Measurements from ENCODE around the gene RALGAPA2. TPM values are rescaled to one million over a fixed set of nuclear protein-coding genes. Genes with fewer than 3 reads are reported as not detected.

Gene RALGAPA2
- total and polyA plus RNA-seq, 7 donors, result 8.4 to 23.2 (median 18.5) TPM

- H3K36me3 ChIP-seq, result no peaks in the 10 kb centered on the region
- no peaks in the 10 kb centered on the region for H3K4me1 ChIP-seq
- DNase-seq, result no peak
- no peak overlapping the region for H3K27ac ChIP-seq
- H3K27me3 ChIP-seq, result no peaks in the 10 kb centered on the region
- 84 to 85% methylated on average over 1 of the region's 1 CpG for WGBS, 2 donors
- no peak for TF ChIP-seq CTCF (IDR thresholded peaks at IDR 0.05)
- no peak for TF ChIP-seq POLR2A (IDR thresholded peaks at IDR 0.05)
- TF ChIP-seq EP300 (IDR thresholded peaks at IDR 0.05), result no peak
- TF ChIP-seq POLR2AphosphoS5 (IDR thresholded peaks at IDR 0.05), result no peak
- no peak overlapping the region for H3K4me3 ChIP-seq
- no peaks in the 10 kb centered on the region for H3K9me3 ChIP-seq
- intact Hi-C loops (cut with DNase I), result no loop called here
These were observed 224.1 kb downstream of the RALGAPA2 start for GRCh38 chr20:20488388-20488787.

- H3K4me3 ChIP-seq, result no peak overlapping the region
- H3K27ac ChIP-seq, result no peak overlapping the region
- no peaks in the 10 kb centered on the region for H3K36me3 ChIP-seq
- H3K4me1 ChIP-seq, result no peaks in the 10 kb centered on the region
- no peak for DNase-seq
- TF ChIP-seq CTCF (IDR thresholded peaks at IDR 0.05) (no peak), POLR2A (IDR thresholded peaks at IDR 0.05) (no peak), POLR2AphosphoS5 (IDR thresholded peaks at IDR 0.05) (no peak), EP300 (IDR thresholded peaks at IDR 0.05) (no peak)
- intact Hi-C loops (cut with DNase I), result no loop called here
- 95 to 96% methylated on average over 5 of the region's 5 CpGs for WGBS, 2 donors
- H3K27me3 ChIP-seq, result no peaks in the 10 kb centered on the region
- no peaks in the 10 kb centered on the region for H3K9me3 ChIP-seq
These were observed 224.6 kb downstream of the RALGAPA2 start for GRCh38 chr20:20487811-20488210.

- intact Hi-C loops (cut with DNase I), result no loop called here
- 95 to 96% methylated on average over 2 of the region's 2 CpGs for WGBS, 2 donors
- TF ChIP-seq POLR2AphosphoS5 (IDR thresholded peaks at IDR 0.05) (no peak), POLR2A (IDR thresholded peaks at IDR 0.05) (no peak), CTCF (IDR thresholded peaks at IDR 0.05) (no peak)
These were observed 229.1 kb downstream of the RALGAPA2 start for GRCh38 chr20:20483328-20483727.

GRCh38 chr20:20482453-20482852 is 230.0 kb downstream of the RALGAPA2 start:
- WGBS, 2 donors, result 91 to 94% methylated on average over 4 of the region's 4 CpGs
- DNase-seq, result no peak
- no peaks in the 10 kb centered on the region for H3K36me3 ChIP-seq
- intact Hi-C loops (cut with DNase I), result no loop called here
- no peaks in the 10 kb centered on the region for H3K9me3 ChIP-seq
- no peak for TF ChIP-seq CTCF (IDR thresholded peaks at IDR 0.05)
- no peak for TF ChIP-seq POLR2A (IDR thresholded peaks at IDR 0.05)
- no peak for TF ChIP-seq POLR2AphosphoS5 (IDR thresholded peaks at IDR 0.05)
- no peak for TF ChIP-seq EP300 (IDR thresholded peaks at IDR 0.05)
- no peak overlapping the region for H3K4me3 ChIP-seq
- H3K27ac ChIP-seq, result no peak overlapping the region
- no peaks in the 10 kb centered on the region for H3K27me3 ChIP-seq
- H3K4me1 ChIP-seq, result no peaks in the 10 kb centered on the region

More at GRCh38 chr20:20483328-20483727, 229.1 kb downstream of the RALGAPA2 start:
- Histone ChIP-seq H3K27me3 (no peaks in the 10 kb centered on the region), H3K4me1 (no peaks in the 10 kb centered on the region), H3K36me3 (no peaks in the 10 kb centered on the region), H3K9me3 (no peaks in the 10 kb centered on the region), H3K4me3 (no peak overlapping the region), H3K27ac (no peak overlapping the region)
- DNase-seq, result no peak

GRCh38 chr20:20480689-20481088 is 231.8 kb downstream of the RALGAPA2 start:
- no peaks in the 10 kb centered on the region for H3K36me3 ChIP-seq
- intact Hi-C loops (cut with DNase I), result no loop called here
- WGBS, 2 donors, result 99 to 100% methylated on average over 2 of the region's 2 CpGs
- H3K27ac ChIP-seq, result no peak overlapping the region
- no peak for DNase-seq
- no peaks in the 10 kb centered on the region for H3K27me3 ChIP-seq
- TF ChIP-seq POLR2AphosphoS5 (IDR thresholded peaks at IDR 0.05) (no peak), EP300 (IDR thresholded peaks at IDR 0.05) (no peak), CTCF (IDR thresholded peaks at IDR 0.05) (no peak), POLR2A (IDR thresholded peaks at IDR 0.05) (no peak)
- H3K9me3 ChIP-seq, result no peaks in the 10 kb centered on the region
- no peak overlapping the region for H3K4me3 ChIP-seq
- H3K4me1 ChIP-seq, result no peaks in the 10 kb centered on the region
